VCaP (cell line): ENCODE measurements around the gene ZIC5.

Source experiments
- H3K27ac ChIP-seq: fragments of 450-650 bp; 2 replicates; pipeline ENCODE4 v1.5.1; 2017
- TF ChIP-seq, protein P1 (sequence below): fragments of 450-650 bp; conservative IDR thresholded peaks from 2 replicates; pipeline ENCODE4 v1.5.1; 2017; ENCODE audit warnings: mild to moderate bottlenecking, moderate library complexity

The ZIC5 gene

DNA sequence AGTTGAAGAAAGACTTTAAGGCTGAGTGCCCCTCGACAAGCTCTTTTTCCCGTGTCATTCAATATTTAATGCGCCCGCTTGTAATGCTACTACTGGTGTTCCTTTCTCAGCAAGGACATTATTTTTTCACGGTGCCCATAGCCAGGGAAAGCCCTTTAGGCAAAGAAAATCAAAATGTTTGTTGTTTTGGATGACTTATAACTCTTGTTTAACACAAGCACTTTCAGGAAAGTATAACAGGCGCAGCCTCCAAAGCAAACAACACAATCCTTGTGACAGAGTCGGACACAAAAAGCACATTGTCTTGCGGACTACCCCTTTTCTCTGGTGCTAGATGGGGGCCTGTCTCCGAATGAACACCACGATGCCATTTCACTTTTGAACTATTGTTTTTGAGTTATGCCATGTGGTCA, 12.4 kb downstream of the ZIC5 start:
- H3K27ac ChIP-seq, result no peak overlapping the region
- TF ChIP-seq, protein P1, sequence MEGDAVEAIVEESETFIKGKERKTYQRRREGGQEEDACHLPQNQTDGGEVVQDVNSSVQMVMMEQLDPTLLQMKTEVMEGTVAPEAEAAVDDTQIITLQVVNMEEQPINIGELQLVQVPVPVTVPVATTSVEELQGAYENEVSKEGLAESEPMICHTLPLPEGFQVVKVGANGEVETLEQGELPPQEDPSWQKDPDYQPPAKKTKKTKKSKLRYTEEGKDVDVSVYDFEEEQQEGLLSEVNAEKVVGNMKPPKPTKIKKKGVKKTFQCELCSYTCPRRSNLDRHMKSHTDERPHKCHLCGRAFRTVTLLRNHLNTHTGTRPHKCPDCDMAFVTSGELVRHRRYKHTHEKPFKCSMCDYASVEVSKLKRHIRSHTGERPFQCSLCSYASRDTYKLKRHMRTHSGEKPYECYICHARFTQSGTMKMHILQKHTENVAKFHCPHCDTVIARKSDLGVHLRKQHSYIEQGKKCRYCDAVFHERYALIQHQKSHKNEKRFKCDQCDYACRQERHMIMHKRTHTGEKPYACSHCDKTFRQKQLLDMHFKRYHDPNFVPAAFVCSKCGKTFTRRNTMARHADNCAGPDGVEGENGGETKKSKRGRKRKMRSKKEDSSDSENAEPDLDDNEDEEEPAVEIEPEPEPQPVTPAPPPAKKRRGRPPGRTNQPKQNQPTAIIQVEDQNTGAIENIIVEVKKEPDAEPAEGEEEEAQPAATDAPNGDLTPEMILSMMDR, result no peak

DNA sequence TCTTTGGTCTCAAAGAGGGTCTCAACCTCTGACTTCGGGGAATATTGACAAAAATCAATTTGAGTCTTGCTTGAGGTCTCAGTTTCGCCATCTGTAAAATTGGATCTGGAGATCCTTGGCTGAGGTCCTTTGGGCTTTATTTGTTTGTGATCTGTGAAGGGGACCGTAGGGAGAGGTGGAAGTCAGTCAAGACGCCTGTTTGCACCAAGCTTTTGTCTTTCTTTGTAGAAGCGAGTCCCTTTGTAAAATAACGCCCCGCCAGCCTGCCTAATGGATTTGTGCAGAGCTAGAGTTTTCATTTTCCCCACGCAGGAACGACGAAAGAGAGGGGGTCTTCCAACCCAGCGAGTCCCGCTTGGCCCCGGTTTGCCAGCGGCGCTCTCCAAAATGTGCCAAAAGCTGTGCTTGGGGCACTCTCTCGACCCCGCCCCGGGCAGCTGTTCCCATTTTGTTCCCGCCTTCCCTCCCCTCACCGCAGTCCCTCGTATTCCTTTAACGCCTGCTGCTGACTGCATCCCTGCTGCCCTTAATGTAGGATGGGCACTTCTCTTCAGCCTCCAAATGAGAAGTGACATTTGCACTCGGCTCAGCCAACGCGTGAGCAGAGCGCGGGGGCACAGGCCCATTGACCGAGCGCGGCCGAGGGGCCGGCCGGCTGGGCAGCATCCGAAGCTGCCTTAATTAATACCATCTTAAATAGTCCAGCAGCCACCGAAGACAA, 13.0 kb downstream of the ZIC5 start:
- TF ChIP-seq, protein P1, result no peak
- H3K27ac ChIP-seq, result no peak overlapping the region

DNA sequence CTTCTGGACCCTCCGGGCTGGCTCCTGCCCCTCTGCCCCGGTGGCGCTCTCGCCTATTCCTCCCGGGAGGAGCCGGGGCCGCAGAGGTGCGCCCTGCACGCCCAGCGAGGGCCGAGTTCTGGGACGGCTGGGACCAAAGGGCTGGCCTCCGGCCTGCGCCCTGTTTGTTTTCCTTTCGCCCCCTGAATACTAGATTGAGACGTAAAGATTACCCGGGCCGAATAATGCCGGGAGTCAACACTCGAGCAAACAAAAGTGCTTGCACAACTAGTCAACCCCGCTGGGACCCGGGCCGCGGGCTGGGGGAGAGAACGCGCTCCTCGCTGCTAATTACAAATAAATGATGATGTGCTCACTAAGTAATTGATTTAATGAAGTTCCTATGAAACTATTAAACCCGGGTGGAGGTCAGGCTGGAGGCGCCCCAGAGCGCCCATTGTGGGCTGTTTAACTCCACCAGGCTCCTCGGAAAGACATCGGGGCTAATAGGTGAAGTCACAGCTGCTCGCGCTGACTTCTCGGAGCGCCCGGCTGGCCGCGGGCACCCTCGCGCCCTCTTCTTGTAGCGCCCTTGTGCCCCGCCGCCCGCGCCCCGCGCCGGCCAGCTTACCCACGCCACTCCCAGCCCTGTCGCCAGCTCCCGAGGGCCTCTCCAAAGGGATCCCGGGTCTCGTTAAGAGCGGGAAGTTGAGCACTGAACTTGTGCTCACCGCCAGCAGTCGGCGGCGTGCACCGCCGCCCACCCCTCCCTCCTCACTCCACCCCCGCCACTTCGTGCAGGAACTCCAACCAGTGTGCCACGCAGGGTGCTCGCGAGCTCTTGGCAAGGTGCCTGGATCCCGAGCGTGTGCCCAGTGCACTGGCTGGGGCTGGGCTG, 14.9 kb downstream of the ZIC5 start:
- H3K27ac ChIP-seq, result no peak overlapping the region
- TF ChIP-seq, protein P1, result no peak

DNA sequence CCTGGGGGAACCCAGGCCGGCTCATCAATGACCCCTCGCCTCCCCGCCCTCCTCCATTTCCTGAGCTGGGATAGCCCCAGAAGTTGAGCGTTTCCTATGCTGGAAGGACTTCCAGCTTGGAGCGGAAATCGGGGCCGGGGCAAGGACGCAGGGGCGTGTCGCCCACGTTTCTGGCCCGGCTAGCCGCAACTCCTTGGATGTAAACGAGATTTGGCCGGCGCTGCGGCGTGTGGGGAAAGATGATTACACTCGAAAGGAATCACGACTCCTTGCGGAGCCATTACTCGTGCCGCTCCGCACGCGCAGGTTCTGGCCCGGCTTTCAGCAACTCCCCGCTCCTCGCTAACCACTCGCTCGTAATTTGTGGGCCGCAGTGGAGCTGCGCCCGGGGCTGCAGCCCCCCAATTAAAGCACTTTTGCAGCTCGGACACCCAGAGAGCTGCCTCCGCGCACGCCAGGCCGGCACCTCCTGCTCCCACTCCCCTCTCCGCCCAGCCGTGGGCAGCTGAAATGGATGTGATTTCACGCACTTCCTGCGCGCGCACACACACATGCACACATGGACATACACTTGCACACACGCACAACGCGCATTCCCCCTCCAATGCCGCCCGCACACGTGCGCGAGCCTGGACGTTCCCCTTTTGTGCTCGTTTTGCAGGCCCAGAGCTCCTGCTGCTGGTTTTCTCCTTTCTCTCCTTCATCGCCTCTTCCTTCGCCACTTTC, 15.7 kb downstream of the ZIC5 start:
- TF ChIP-seq, protein P1, result no peak
- H3K27ac ChIP-seq, result no peak overlapping the region

DNA sequence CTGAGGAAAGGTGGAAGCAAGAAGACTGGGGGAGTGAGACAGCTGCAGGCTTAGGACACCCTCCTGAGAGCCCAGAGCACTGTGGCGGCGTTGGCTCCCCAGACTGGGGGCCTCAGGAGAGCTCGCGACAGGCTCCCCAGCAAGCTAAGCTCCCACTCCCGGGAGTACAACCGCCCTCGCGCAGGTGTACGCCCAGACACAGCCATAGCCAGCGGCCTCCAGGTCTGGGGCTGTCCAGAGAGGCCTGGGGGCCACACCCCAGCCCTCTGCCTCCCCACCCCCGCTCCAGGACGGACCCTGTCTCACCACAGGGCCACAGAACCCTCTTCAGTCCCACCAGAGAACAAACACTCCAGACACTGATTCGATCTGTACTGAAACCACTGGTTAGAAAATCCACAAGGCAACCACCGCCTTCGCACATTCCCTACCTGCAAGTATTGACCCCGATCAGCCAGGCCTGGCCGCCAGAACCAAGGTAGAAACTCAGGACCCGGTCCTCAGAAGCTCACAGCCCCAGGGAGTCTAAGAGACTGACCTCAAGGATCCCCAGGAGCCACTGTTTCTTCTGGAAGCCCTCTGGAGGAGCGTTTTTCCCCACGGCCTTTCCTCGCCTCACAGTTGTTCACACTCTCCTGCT, 16.3 kb downstream of the ZIC5 start:
- TF ChIP-seq, protein P1, result no peak
- H3K27ac ChIP-seq, result no peak overlapping the region

DNA sequence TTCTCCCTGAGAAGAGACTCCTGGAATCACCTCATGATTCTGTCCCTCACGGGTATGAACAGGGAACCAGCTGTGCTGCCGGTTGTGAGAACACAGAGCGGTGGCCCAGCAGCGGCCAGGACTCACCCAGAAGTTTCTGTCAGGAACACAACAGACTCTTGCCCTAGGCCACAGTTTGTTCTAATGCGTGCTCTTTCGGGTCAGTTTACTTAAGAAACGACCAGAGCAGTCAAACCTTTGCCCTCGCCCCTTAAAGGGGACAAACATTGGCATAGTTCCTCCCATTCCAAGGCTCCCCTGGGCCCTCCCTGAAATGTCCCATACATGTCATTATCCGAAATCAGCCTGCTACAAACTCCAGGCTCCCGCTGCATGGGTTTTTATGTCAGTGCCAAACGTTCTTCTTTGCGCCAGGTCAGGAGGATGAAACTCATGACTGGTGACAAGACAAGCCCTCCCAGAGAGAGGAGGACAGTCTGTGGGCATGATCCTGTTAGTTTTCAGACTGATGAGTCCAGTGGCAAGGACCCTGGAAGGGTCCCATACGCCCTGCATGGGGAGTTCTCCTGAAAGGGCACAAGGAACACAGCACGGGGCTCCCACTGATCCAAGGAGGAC, 18.3 kb downstream of the ZIC5 start:
- H3K27ac ChIP-seq, result no peak overlapping the region
- TF ChIP-seq, protein P1, result no peak

DNA sequence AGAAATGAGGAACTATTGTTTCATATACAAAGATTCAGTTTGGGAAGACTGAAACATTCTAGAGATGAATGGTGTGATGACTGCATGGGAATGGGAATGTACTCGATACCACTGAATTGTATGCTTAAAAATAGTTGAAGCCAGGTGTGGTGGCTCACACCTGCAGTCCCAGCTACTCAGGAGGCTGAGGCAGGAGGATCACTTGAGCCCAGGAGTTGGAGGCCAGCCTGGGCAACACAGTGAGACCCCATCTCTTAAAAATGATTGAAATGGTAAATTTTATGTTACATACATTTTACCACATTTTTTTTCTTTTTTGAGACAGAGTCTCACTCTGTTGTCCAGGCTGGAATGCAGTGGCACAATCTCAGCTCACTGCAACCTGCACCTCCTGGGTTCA, 19.9 kb downstream of the ZIC5 start:
- H3K27ac ChIP-seq, result peak overlapping the region; percentile 42; the same call in 1 of the 2 replicates
